Ishikawa (cell line): ENCODE measurements around the gene MOCS1.

Experiments
- CEBPB ChIP-seq: IDR thresholded peaks from 2 replicates; pipeline ENCODE4 v1.6.1; 2012
- CREB1 ChIP-seq: IDR thresholded peaks from 2 replicates; pipeline ENCODE4 v1.6.1; 2012; ENCODE audit warnings: low read depth
- EGR1 ChIP-seq: IDR thresholded peaks from 2 replicates; pipeline ENCODE4 v1.6.1; 2012
- EP300 ChIP-seq: IDR thresholded peaks from 2 replicates; pipeline ENCODE4 v1.6.1; 2012; ENCODE audit warnings: borderline replicate concordance
- FOXM1 ChIP-seq: IDR thresholded peaks from 2 replicates; pipeline ENCODE4 v1.6.1; 2012; ENCODE audit warnings: low read depth, borderline replicate concordance
- NFIC ChIP-seq: IDR thresholded peaks from 2 replicates; pipeline ENCODE4 v1.6.1; 2012
- RAD21 ChIP-seq: IDR thresholded peaks from 2 replicates; pipeline ENCODE4 v1.6.1; 2012; ENCODE audit warnings: low read depth
- TAF1 ChIP-seq: IDR thresholded peaks from 2 replicates; pipeline ENCODE4 v1.6.1; 2012; ENCODE audit warnings: low read depth, mild to moderate bottlenecking
- TCF12 ChIP-seq: IDR thresholded peaks from 2 replicates; pipeline ENCODE4 v1.6.1; 2012; ENCODE audit warnings: low read depth
- TEAD4 ChIP-seq: IDR thresholded peaks from 2 replicates; pipeline ENCODE4 v1.6.1; 2012
- YY1 ChIP-seq: IDR thresholded peaks from 2 replicates; pipeline ENCODE4 v1.6.1; 2012; ENCODE audit warnings: low read depth
- ZBTB7A ChIP-seq: IDR thresholded peaks from 2 replicates; pipeline ENCODE4 v1.6.1; 2012; ENCODE audit warnings: low read depth
- TF ChIP-seq, protein P1 (sequence below): IDR thresholded peaks from 2 replicates; pipeline ENCODE4 v1.6.1; 2012; ENCODE audit warnings: low read depth, mild to moderate bottlenecking
- TF ChIP-seq, protein P2 (sequence below): IDR thresholded peaks from 2 replicates; pipeline ENCODE4 v1.6.1; 2012
- TF ChIP-seq, protein P3 (sequence below): IDR thresholded peaks from 2 replicates; pipeline ENCODE4 v1.6.1; 2012

Gene MOCS1

DNA sequence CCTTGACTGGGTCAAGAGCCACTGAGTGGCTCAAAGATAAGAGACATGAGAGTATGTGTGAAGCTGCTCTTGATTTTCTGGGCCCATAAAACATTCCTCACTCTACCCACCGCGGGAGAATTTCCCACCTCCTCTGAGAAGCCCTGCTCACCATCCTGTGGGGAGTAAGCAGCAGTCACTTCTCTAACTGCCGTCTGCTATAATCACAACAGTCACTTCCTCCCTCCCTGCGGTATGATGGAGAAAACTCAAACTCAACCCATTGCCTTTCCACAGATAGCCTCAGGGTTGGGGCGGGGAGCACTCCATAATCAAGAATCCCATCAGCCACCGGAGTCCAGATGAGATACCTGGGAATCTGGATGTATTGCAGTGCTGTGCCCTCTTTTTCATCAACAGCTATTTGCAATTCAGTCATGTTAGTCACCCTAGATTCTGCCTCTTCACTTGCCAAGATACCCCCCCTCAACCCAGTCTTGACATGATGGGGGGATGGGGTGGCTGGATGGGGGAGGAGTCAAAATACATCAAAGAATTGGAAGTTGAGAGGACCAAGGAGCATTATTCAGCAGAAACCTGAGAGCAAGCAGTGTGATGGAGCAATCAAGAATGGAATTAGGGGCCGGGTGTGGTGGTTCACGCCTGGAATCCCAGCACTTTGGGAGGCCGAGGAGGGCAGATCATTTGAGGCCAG, 5.1 kb downstream of the MOCS1 start:
- TF ChIP-seq CEBPB: no peak
- TF ChIP-seq, protein P1, sequence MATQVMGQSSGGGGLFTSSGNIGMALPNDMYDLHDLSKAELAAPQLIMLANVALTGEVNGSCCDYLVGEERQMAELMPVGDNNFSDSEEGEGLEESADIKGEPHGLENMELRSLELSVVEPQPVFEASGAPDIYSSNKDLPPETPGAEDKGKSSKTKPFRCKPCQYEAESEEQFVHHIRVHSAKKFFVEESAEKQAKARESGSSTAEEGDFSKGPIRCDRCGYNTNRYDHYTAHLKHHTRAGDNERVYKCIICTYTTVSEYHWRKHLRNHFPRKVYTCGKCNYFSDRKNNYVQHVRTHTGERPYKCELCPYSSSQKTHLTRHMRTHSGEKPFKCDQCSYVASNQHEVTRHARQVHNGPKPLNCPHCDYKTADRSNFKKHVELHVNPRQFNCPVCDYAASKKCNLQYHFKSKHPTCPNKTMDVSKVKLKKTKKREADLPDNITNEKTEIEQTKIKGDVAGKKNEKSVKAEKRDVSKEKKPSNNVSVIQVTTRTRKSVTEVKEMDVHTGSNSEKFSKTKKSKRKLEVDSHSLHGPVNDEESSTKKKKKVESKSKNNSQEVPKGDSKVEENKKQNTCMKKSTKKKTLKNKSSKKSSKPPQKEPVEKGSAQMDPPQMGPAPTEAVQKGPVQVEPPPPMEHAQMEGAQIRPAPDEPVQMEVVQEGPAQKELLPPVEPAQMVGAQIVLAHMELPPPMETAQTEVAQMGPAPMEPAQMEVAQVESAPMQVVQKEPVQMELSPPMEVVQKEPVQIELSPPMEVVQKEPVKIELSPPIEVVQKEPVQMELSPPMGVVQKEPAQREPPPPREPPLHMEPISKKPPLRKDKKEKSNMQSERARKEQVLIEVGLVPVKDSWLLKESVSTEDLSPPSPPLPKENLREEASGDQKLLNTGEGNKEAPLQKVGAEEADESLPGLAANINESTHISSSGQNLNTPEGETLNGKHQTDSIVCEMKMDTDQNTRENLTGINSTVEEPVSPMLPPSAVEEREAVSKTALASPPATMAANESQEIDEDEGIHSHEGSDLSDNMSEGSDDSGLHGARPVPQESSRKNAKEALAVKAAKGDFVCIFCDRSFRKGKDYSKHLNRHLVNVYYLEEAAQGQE: no peak
- TF ChIP-seq RAD21: no peak
- TF ChIP-seq TEAD4: no peak
- no peak for TF ChIP-seq CREB1

DNA sequence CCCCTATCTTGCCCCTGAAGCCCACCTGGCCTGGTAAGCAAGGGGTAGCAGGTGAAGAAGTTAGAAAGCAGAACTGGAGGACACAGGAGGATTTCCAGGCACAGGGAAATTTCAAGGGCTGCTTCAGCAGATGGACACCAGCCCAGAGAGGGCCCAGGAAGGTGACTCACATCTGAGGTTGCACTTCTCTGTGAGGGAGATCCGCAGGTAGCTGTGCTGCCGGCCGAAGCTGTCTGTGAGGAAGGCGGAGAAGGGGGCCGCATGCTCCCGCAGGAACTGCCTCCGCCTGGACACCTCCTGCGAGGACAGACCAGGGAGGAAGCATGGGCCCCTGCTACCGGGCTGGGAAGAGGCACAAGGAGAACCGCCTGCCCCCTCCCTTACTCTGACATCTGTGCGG, 7.1 kb downstream of the MOCS1 start:
- TF ChIP-seq ZBTB7A (no peak), CEBPB (no peak), CREB1 (no peak), RAD21 (no peak)
- TF ChIP-seq, protein P1: no peak
- TF ChIP-seq, protein P2, sequence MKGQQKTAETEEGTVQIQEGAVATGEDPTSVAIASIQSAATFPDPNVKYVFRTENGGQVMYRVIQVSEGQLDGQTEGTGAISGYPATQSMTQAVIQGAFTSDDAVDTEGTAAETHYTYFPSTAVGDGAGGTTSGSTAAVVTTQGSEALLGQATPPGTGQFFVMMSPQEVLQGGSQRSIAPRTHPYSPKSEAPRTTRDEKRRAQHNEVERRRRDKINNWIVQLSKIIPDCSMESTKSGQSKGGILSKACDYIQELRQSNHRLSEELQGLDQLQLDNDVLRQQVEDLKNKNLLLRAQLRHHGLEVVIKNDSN: no peak

DNA sequence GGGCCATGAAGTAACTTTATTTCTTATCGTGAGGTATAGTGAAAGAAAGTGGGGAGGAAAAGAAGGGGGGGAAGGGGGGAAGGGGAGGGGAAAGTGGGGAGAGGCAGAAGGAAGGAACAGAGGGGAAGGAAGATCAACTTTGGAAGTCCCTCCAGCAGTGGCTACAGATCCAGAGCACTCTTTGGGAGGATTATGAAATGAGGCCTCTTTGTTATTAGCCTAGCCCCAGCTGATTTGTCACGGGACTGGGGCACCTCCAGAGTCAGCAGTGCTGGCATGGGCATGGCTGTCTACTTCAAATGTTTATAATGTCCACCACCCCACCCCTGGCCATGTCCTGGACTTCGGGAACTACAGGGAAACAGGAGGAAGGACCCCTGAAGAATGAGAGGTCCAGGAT, 7.6 kb downstream of the MOCS1 start:
- no peak for TF ChIP-seq FOXM1
- TF ChIP-seq RAD21: no peak
- TF ChIP-seq, protein P2: no peak
- no peak for TF ChIP-seq YY1
- TF ChIP-seq NFIC: no peak
- TF ChIP-seq CREB1: no peak
- TF ChIP-seq TCF12: no peak
- TF ChIP-seq EGR1: no peak
- TF ChIP-seq, protein P3, sequence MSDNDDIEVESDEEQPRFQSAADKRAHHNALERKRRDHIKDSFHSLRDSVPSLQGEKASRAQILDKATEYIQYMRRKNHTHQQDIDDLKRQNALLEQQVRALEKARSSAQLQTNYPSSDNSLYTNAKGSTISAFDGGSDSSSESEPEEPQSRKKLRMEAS: no peak
- no peak for TF ChIP-seq ZBTB7A

DNA sequence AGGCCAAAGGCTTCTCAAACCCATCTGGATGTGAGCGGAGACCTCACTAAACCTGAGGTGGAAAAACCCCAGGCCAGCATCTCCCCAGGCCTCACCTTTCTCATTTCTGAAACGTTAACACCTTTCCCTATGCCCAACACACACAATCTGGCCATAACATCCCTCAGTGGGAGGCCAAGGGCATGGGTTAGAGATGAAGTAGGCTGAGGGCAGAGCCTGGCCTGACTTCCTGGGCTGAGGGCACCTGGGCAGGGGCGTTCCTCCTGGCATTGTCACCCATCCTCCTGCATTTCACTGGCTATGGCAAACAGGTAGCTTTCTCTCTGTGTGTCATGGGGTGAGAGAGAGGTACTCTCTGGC, 8.4 kb downstream of the MOCS1 start:
- no peak for TF ChIP-seq TEAD4
- no peak for TF ChIP-seq FOXM1
- TF ChIP-seq RAD21: no peak
- TF ChIP-seq, protein P3: no peak
- TF ChIP-seq EGR1: no peak
- TF ChIP-seq, protein P1: no peak
- TF ChIP-seq CEBPB: no peak

DNA sequence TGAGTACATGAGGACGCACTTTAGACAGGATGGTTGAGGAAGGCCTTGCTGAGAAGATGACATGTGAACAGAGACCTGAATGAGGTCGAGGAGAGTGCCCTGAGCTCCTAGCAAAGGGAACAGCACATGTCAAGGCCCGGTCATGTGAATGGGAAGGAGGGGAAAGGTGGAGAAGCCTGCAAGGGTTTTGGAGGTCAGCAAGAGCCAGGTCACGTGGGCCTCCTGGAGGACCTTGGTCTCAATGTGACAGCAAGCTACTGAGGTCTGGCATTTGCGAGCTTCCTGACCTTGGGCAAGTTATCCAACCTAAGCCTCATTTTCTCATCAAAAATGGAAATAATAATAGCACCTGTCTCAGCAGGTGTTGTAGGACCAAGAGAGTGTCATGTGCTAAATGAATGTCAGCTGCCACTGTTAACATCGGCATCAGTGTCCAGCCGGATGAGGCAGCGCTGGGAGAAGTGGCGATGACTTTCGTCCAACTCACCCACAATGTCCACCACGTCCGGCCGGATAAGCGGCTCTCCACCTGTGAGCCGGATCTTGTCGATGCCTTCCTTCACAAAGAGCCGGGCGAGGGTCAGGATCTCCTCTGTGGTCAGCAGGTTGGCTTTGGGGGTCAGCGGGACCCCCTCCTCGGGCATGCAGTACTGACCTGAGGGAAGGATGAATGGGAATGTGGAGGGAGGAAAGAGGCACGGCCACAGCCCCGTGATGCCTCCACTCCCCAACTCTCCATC, 8.9 kb downstream of the MOCS1 start:
- TF ChIP-seq, protein P2: no peak
- no peak for TF ChIP-seq FOXM1
- TF ChIP-seq ZBTB7A: no peak
- TF ChIP-seq, protein P1: no peak
- no peak for TF ChIP-seq EGR1
- no peak for TF ChIP-seq CEBPB
- TF ChIP-seq, protein P3: no peak
- TF ChIP-seq CREB1: no peak
- TF ChIP-seq RAD21: no peak
- no peak for TF ChIP-seq NFIC
- TF ChIP-seq TCF12: no peak
- no peak for TF ChIP-seq YY1
- TF ChIP-seq EP300: no peak
- TF ChIP-seq TEAD4: no peak
- no peak for TF ChIP-seq TAF1
